ENCODE results near the gene TRAPPC3. TPM values are rescaled to one million over a fixed set of nuclear protein-coding genes. Genes with fewer than 3 reads are reported as not detected.

The TRAPPC3 gene
- total and polyA plus RNA-seq, 9 of the 15 experiments (the other 6 are each of a cell fraction or from before 2014, with no cell fraction given): 20.6 to 141 (median 112) TPM

DNA sequence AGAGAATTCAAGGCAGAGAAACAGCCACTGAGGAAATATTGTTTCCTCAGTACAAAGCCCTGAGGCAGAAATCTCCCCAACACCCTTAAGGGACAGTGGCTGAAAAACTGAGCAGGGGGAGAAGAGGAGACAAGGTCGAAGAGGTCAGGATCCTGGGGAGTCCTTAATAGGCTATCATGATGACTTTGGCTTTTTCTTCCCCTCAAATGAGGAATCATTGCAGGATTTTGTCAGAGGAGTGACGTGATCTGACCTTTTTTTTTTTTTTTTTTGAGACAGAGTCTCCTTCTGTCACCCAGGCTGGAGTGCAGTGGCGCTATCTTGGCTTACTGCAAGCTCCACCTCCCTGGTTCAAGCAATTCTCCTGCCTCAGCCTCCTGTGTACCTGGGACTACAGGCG is 16.9 kb upstream of the TRAPPC3 start:
- intact Hi-C loops (cut with micrococcal nuclease): no loop called here
- POLR2A ChIA-PET: interaction anchor here (0.6 to 1.4 kb wide), 3 partner anchors 9 to 82 kb away, joined by 3 to 5 read pairs (median 3); no protein-coding TSS in a partner anchor
- Histone ChIP-seq H3K9me3 (replicated peaks; ENCODE audit: control insufficient read depth, insufficient read depth, low read depth, low read length) (no peaks in the 10 kb centered on the region), H4K20me1 (replicated peaks; ENCODE audit: control insufficient read depth, insufficient read depth, low read length) (no peaks in the 10 kb centered on the region; the same call in 1 of the 2 replicates), H3K36me3 (ENCODE audit: control insufficient read depth, insufficient read depth, low read length) (peaks cover 52% of the 10 kb centered on the region; the same call in 2 of the 3 replicates), H3K4me3 (no peak overlapping the region), H2AFZ (ENCODE audit: low read depth, low read length) (no peak overlapping the region), H3K4me1 (replicated peaks in 1 of 2; ENCODE audit: control insufficient read depth in 2 of 2, insufficient read depth in 2 of 2, low read length in 2 of 2) (peaks cover 16 to 19% of the 10 kb centered on the region in 2 experiments), H3K27me3 (ENCODE audit: control insufficient read depth in 2 of 2, insufficient read depth in 2 of 2, low read length in 2 of 2) (no peaks in the 10 kb centered on the region), H3K9ac (ENCODE audit: insufficient read depth in 1 of 2, low read depth in 2 of 2, low read length in 2 of 2) (no peak overlapping the region), H3K9me1 (ENCODE audit: control insufficient read depth, insufficient read depth, low read length) (peaks cover 6% of the 10 kb centered on the region), H3K27ac (ENCODE audit: extremely low read depth, low read depth, low read length) (0 out of 3 replicates have a peak overlapping the region, but pooled peaks have one; percentile 17), H3K4me2 (ENCODE audit: insufficient read depth, low read length) (no peak overlapping the region), H3K79me2 (ENCODE audit: control insufficient read depth, insufficient read depth, low read length) (peaks cover 66% of the 10 kb centered on the region)
- no peak for ATAC-seq
- CTCF ChIA-PET (ENCODE audit: low intra/inter-chr PET ratio): no interaction called here
- BruUV-seq (replicated peaks): no TSS peak
- 65% methylated on average over 3 of the region's 4 CpGs for WGBS (ENCODE audit: insufficient coverage, low coverage, missing lambda C conversion rate)
- peak; percentile 23; the same call in 1 of the 2 replicates for TF ChIP-seq NFE2 (IDR thresholded peaks at IDR 0.05; ENCODE audit: low read depth)
- peak; percentile 27; the same call in 1 of the 2 replicates for TF ChIP-seq CREM (IDR thresholded peaks at IDR 0.05; ENCODE audit: low read depth)
- peak; percentile 35 for TF ChIP-seq ZNF316 (IDR thresholded peaks at IDR 0.05)
- TF ChIP-seq HDAC6 (IDR thresholded peaks at IDR 0.05; ENCODE audit: low read depth, low read length): no peak
- peak; percentile 30; the same call in 1 of the 2 replicates for TF ChIP-seq CREB1 (IDR thresholded peaks at IDR 0.05)
- TF ChIP-seq CREB1 (CRISPR knock-in tag; IDR thresholded peaks at IDR 0.05): no peak
- TF ChIP-seq RCOR1 (IDR thresholded peaks at IDR 0.05; ENCODE audit: borderline replicate concordance in 1 of 2, low read depth in 2 of 2, low read length in 2 of 2): peak in 1 of 2 experiments; percentile 14; a peak in 1 of 4 replicates
- TF ChIP-seq ZNF561 (CRISPR knock-in tag; conservative IDR thresholded peaks at IDR 0.05): no peak
- peak; percentile 52; the same call in 1 of the 2 replicates for TF ChIP-seq ESRRA (IDR thresholded peaks at IDR 0.05; ENCODE audit: borderline replicate concordance, low read depth)
- TF ChIP-seq, protein P1, sequence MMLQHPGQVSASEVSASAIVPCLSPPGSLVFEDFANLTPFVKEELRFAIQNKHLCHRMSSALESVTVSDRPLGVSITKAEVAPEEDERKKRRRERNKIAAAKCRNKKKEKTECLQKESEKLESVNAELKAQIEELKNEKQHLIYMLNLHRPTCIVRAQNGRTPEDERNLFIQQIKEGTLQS (IDR thresholded peaks at IDR 0.05): peak; percentile 9; the same call in 1 of the 2 replicates
- TF ChIP-seq, protein P1 (CRISPR knock-in tag; conservative IDR thresholded peaks at IDR 0.05): no peak
- TF ChIP-seq MAFK (IDR thresholded peaks at IDR 0.05; ENCODE audit: low read length): peak; percentile 39; the same call in 1 of the 2 replicates
- TF ChIP-seq DMBX1 (CRISPR knock-in tag; IDR thresholded peaks at IDR 0.05; ENCODE audit: borderline replicate concordance): no peak
- no peak for TF ChIP-seq ARID1B (IDR thresholded peaks at IDR 0.05)
- peak; percentile 80 for TF ChIP-seq ZNF384 (IDR thresholded peaks at IDR 0.05; ENCODE audit: low read depth, low read length)
- TF ChIP-seq, protein P2, sequence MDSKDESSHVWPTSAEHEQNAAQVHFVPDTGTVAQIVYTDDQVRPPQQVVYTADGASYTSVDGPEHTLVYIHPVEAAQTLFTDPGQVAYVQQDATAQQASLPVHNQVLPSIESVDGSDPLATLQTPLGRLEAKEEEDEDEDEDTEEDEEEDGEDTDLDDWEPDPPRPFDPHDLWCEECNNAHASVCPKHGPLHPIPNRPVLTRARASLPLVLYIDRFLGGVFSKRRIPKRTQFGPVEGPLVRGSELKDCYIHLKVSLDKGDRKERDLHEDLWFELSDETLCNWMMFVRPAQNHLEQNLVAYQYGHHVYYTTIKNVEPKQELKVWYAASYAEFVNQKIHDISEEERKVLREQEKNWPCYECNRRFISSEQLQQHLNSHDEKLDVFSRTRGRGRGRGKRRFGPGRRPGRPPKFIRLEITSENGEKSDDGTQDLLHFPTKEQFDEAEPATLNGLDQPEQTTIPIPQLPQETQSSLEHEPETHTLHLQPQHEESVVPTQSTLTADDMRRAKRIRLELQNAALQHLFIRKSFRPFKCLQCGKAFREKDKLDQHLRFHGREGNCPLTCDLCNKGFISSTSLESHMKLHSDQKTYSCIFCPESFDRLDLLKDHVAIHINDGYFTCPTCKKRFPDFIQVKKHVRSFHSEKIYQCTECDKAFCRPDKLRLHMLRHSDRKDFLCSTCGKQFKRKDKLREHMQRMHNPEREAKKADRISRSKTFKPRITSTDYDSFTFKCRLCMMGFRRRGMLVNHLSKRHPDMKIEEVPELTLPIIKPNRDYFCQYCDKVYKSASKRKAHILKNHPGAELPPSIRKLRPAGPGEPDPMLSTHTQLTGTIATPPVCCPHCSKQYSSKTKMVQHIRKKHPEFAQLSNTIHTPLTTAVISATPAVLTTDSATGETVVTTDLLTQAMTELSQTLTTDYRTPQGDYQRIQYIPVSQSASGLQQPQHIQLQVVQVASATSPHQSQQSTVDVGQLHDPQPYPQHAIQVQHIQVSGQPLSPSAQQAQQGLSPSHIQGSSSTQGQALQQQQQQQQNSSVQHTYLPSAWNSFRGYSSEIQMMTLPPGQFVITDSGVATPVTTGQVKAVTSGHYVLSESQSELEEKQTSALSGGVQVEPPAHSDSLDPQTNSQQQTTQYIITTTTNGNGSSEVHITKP (IDR thresholded peaks at IDR 0.05; ENCODE audit: partially characterized antibody): peak; percentile 43
- no peak for TF ChIP-seq GABPB2 (CRISPR knock-in tag; conservative IDR thresholded peaks at IDR 0.05)
- peak; percentile 77 to 84; a peak in 3 of 4 replicates for TF ChIP-seq KDM1A (IDR thresholded peaks at IDR 0.05)
- peak; percentile 35; the same call in 1 of the 2 replicates for TF ChIP-seq C11orf30 (IDR thresholded peaks at IDR 0.05; ENCODE audit: low read depth)
- in situ Hi-C loops (cut with MboI): no loop called here
- FAIRE-seq: no peak
- DNase-seq (ENCODE audit: extremely low read depth in 1 of 4, low spot score in 3 of 4): no peak

Data from K562 (cell line).